ENCODE measurements around the gene FREM1. TPM values are rescaled to one million over a fixed set of nuclear protein-coding genes. Genes with fewer than 3 reads are reported as not detected.

The FREM1 gene
- total RNA-seq, 1 donor from 2014 or later: 18.2 TPM

- no peak for DNase-seq
These were observed 40.1 kb downstream of the FREM1 start for GRCh38 chr9:14870090-14870489.

DNA sequence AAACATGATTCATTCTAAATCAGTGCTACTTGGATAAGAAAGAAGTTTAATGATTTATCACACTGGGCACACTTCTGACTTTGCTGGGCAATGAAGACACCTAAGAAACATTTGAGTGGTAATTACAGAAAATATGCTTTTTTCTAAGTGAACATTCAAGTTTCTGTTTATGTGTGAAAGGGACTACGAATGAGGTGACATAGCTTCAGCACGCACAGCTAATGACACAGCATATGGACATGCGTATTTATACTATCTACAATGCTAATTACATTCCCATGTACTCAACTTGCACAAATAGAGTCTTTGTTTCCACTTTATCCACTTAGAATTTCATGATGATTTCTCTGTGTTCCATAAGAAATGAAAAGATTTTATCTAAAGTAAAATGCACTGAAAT lies 40.6 kb downstream of the FREM1 start:
- DNase-seq: no peak

- DNase-seq: peak; percentile 21
These were observed 41.2 kb downstream of the FREM1 start for GRCh38 chr9:14868772-14869583.

GRCh38 chr9:14868418-14868771 lies 41.8 kb downstream of the FREM1 start:
- no peak for DNase-seq

DNA sequence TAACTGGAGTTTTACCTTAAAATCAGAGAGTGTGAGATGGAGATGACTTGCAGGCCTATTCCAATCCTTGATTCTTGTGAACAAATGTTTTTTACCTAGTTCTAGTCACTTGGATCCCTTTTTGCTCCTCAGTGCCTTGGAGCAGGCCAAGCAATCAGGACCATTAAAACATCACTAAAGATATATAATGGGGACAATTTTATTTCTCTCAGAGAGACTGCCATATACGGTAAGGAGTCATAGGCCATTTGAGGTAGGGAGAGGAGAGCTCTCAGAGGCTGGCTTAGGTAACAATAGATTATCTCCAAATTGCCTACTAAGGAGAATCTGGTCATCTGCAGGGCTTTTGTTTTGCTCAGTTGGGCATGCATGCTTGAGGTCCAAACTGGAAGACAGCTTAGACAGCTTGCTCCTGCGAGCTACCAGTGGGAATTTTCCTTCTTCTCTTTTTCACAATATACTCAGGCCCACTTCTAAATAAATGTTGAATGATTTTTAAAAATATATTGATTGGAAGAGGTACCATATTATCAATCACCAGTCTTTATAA lies 44.0 kb downstream of the FREM1 start:
- no peak for DNase-seq

GRCh38 chr9:14864309-14864708 lies 45.9 kb downstream of the FREM1 start:
- no peak for DNase-seq

DNA sequence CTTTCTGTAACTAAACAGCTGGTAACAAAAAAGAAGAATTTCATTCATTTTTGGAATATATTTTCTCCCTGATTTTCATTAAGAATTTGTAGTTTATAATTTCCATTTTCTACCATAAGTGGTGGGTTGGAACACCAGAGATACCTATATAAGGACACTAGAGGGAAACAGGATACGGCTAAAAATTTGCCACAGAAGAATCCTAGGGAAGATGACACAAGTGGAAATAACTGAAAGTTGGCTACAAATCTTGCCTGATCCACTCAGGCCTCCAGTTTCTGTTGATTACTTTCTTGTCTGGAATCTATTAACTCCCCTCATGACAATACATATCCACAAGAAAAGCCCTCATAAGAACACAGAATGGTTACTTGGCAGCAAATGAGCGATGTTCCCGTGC lies 46.8 kb downstream of the FREM1 start:
- DNase-seq: no peak

DNA sequence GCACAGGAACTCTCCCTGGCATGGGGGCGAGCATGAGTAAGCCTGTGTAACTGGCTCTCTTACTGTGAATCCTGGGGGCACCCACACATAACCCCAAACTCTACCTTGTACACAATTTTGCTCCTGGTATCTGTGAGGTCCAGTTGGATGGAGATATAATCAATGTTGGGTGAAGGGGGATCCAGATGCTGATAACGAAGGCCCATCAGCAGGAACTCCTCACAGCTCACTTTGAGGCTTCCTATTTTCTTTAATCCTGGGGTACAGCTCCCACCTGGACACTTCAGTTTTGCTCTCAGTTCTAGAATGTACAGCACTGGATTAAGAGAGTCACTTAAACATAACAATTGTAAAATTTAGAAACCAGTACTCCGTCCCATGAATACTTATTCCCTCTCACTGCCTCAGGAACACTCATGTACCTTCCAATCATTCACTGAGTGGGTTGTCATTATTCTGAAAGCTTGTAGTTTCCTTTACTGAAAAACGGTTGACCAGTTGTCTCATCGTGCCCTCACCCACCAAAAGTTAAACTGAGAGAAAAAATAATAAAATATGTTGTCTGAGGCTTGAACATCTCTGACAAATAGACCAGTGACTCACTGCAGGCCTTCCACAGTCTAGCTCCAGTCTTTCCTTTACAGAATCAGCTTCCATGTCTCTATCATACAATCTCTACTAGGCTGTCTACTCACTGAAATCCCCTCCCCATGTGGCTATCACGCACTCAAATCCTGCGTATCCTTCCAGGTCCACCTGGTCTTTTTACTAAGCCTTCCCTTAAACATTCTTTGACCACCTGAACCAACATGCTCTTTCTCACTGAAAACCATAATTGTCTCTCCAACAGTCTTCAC lies 52.6 kb downstream of the FREM1 start:
- DNase-seq: no peak

DNA sequence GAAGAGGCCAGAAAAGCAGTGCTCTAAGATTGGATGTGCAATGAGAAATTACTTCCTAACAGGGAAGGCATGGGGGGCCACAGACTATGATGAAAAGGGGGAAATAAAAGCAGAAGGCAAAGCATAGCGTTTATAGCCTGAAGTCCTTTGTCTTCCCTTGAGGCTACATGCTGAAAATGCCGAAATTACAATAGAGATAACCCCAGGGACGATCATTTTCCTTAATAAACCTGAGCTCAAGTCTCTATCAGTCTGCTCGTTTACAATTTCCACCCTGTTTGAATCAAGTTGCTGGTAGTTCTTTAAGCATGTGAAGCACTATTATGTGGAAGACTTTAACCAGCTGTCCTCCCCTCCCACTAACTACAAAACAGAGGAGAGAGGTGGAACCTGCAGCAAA lies 60.4 kb downstream of the FREM1 start:
- no peak for DNase-seq

DNA sequence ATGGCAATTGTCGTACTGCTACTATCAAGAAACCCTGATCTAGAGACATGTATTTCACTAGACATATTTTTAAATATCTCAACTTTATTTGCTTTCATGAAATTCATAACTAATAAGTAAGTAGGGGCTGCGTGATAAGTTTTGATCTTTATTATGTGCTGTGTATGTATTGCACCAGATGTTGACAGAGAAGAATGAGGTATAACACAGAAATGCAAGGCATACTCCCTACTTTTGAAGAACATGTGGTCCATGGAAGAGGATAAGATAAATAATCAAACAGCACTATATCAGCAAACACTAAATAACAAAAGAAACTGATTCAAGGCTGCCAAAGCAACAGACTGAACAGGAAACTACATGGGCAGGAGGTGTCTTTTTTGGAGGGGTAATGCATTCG lies 60.9 kb downstream of the FREM1 start:
- no peak for DNase-seq

DNA sequence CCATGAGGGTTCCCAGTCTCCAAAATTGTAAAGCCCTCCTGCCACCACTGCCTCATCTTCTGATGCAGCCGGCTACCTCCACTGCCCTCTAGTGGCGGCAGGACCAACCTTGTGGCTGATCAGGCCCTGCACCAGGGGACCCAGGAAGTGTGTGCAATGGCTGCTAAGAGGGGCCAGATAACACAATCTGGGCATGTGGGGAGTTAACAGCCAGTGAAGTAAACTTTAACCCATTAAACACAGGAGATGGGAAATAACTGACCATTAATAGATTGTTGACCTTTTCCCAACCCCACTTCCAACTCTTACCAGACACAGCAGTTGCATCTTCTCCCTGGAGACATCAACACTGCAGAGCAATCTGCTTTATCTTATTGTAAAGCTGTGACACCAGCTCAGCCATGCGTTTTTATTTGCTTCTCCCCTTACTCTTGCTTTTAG lies 63.3 kb downstream of the FREM1 start:
- DNase-seq: peak; percentile 53

- no peak for DNase-seq
These were observed 67.1 kb downstream of the FREM1 start for GRCh38 chr9:14843163-14843562.

GRCh38 chr9:14842269-14842668 lies 68.0 kb downstream of the FREM1 start:
- DNase-seq: no peak

DNA sequence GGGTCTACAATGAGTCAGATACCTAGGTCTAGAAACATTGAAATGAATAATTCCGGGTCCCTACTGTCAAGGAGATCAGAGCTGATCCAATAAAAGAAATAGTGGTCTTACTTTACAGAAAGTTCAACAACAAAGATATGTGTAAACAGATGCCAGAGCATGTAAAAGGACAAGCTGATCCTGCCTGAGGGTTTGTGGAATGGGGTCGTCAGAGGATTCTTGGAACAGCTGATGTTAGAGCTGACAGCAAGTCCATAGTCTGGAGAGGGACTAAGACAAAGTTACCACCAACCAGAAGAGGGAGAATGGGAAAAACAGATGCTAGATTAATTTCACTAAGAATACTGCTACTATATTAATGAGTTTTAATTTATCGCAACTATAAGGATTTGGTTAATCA lies 71.5 kb downstream of the FREM1 start:
- peak; percentile 53 for DNase-seq

- DNase-seq: no peak
These were observed 73.3 kb downstream of the FREM1 start for GRCh38 chr9:14836885-14837284.

GRCh38 chr9:14831661-14832060 lies 78.6 kb downstream of the FREM1 start:
- DNase-seq: no peak

DNA sequence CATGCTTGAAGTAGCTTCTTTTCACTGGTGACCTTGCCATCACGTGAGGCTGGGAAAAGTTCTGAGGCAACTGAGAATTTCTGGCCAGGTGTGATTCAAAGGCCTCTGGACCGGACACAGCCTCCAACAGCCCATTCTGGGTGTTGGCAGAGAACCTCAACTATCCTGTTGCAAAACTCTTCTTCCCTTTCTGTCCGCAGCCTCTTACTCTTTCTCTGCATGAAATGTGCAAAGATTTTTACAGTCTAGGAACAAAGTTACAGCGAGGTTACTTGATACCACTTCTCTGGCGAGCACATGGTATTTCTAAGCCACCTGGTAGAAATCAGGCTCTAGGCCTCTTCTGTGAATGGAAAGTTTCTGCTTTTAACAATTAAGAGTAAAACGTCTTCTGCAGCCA lies 79.2 kb downstream of the FREM1 start:
- DNase-seq: peak; percentile 38

DNA sequence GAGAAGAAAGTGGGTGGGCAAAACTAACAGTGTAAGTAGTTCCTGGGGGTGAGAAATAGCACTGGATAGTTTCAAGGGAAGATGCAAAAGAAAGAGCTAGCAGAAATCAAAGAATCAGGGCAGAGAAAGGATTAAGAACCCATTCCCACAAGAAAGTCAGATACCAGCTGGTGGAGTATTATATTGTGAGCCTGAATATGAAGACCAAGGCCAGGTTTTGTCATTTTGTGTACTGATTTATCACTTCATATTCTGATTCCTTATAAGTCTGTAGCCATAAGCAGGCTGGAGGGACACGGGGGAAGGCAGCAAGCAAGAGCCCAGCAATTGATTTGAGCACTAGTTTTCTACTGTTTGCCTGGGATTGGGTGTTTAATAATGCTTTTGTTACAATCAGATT lies 80.2 kb downstream of the FREM1 start:
- DNase-seq: no peak

DNA sequence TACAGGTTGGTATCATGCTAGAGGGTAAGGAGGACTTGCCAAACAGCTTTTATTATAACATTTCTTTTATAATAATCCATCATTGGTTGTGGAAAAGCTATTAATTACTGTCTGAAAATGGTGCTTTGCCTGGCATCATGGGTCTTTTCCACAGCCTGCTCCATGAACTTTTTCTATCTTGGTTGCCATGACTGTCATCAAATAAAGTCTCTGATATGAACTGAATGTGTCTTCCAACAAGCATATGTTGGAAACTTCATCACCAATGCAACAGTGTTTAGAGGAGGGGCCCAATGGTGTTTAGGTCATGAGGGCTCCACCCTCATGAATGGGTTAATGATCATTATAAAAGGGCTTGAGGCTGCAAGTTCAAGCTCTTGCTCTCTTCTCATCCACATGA lies 81.0 kb downstream of the FREM1 start:
- DNase-seq: no peak

GRCh38 chr9:14827805-14828204 lies 82.4 kb downstream of the FREM1 start:
- DNase-seq: no peak

- DNase-seq: no peak
These were observed 85.7 kb downstream of the FREM1 start for GRCh38 chr9:14824481-14824880.

- DNase-seq: no peak
These were observed 86.4 kb downstream of the FREM1 start for GRCh38 chr9:14823800-14824199.

DNA sequence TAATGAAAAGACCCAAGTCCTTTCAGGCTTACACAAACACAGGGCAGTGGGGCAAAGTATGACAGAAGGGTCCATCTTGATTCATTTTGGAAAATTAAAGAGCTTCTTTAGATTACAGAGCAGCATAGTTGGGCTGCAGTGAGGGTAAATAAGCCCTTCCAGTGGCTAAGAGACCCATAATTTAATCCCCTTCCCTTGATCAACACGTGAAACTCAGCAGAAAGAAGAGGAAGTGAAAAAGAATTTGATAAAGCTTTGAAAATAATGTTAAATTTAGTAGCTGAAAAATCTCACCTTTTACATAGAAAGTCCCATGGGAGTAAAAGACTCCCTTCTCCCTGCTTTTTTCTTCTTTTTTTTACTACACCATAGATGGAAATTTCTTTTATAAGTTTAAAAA lies 87.6 kb downstream of the FREM1 start:
- DNase-seq: no peak
